ENCODE data around the gene MMUT. TPM values are rescaled to one million over a fixed set of nuclear protein-coding genes. Genes with fewer than 3 reads are reported as not detected.

Gene MMUT
- total RNA-seq (2022; extraction: Qiagen RNA extraction) = 5.5 to 7.8 TPM (median 6.6 TPM) in 5 replicates

DNA sequence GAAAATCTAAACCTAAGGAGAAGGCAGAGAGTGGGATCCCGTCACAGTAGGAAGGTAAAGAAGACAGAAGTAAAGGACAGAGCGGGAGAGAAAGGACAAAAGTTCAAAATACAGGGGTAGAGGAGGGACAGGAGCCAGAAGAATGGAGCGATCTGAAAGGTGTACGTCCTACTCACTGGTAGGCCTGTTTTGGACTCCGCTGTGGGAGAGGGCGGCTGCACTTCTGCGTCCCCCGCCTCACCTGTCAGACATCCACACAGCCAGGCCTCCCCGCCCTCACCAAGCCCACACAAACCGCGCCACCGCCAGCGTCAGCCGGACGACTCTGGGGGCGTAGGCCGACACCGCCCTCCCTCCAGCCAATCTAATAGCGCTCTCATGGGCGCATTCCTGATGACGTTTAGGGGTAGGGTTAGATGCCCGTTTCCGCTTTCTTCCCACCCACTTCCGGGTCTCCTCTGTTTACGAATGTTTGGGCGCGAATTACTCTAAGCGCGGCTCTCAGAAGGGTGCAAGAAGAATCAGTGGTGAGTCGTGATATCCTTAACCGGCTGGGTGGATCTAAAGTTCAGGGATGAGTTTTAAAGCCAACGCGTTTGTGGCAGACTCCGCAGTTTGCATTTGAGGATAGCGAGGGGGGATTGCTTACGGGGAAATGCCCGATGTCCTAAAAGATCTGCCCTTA, at the start of gene MMUT, which contains the start of gene CENPQ:
MMUT (minus strand) TSS at position 327 of the 685 bp plus-strand sequence. CDS start 3,787 bp downstream, outside the sequence.
CENPQ (plus strand) TSS at position 444 of the 685 bp plus-strand sequence. CDS start 6,807 bp downstream, outside the sequence.

DNA sequence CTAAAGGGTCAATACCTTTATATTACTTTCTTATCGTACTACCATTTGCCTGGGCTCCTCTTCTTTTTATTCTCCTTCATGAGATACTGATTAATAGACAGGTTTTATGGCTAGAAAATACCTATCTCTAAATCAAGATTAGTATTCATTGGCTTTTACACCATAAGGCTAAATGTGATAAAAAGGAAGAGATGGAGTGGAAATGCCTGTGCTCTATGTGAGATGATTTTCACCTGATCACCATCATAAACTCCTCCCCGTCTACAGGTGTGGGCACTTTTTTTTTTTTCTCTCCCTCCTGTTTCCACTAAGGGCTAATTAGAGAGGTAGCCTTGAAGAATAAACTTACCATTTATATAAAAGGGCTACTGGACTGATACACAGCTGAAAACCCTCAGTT, 36.6 kb upstream of the MMUT start, which contains the start of gene GLYATL3:
GLYATL3 (plus strand) TSS at position 301 of the 400 bp plus-strand sequence. CDS start 12,068 bp downstream, outside the sequence.

Other genes starting within 250 kb of the MMUT start
- gene CENPQ, start 117 bp upstream of the MMUT start, total RNA-seq (2022; extraction: Qiagen RNA extraction) = 5.7 to 7.4 TPM (median 7.1 TPM) in 5 replicates
- gene GLYATL3, start 36.7 kb upstream of the MMUT start, total RNA-seq (2022; extraction: Qiagen RNA extraction) = not detected in 5 replicates
- gene C6orf141, start 87.4 kb upstream of the MMUT start, total RNA-seq (2022; extraction: Qiagen RNA extraction) = 7.0 to 8.7 TPM (median 8.7 TPM) in 5 replicates
- 0.05 to 0.06 TPM in 2 of 5 replicates, not detected in the others for gene RHAG, start 173.6 kb upstream of the MMUT start, total RNA-seq (2022; extraction: Qiagen RNA extraction)